GM23338 (cell line): Measurements from ENCODE around the gene SLC48A1. TPM values are rescaled to one million over a fixed set of nuclear protein-coding genes. Genes with fewer than 3 reads are reported as not detected.

Experiments used
- ATAC-seq: fragments of 200-7000 bp; cut with Tn5 transposase; 3 replicates; pipeline ENCODE4 v1.9.1; 2020
- DNase-seq: peaks from one replicate; pipeline ENCODE4 v3.0.0-alpha.2; 2015; ENCODE audit warnings: low spot score
- H2AFZ ChIP-seq: fragments of 200-600 bp; sonication (generic); 2 replicates; pipeline ENCODE4 v1.8.0; 2016; ENCODE audit warnings: antibody characterized with exemption, mild to moderate bottlenecking, moderate library complexity
- H3F3A ChIP-seq: fragments of 200-600 bp; sonication (generic); replicated peaks from 2 replicates; pipeline ENCODE4 v1.8.0; 2017; ENCODE audit warnings: antibody characterized with exemption, mixed run types, low read depth
- H3K27ac ChIP-seq: fragments of 200-600 bp; sonication (generic); 2 replicates; pipeline ENCODE4 v1.6.1; 2016; ENCODE audit warnings: low read depth
- H3K27me3 ChIP-seq: fragments of 200-600 bp; sonication (generic); 2 replicates; pipeline ENCODE4 v1.8.0; 2016; ENCODE audit warnings: mild to moderate bottlenecking, mixed run types, moderate library complexity; ENCODE audit not compliant: insufficient read depth
- H3K36me3 ChIP-seq: fragments of 200-600 bp; sonication (generic); 2 replicates; pipeline ENCODE4 v1.8.0; 2016; ENCODE audit warnings: mild to moderate bottlenecking; ENCODE audit not compliant: insufficient read depth
- H3K4me1 ChIP-seq: fragments of 200-600 bp; sonication (generic); 2 replicates; pipeline ENCODE4 v1.8.0; 2016; ENCODE audit warnings: mild to moderate bottlenecking, moderate library complexity; ENCODE audit not compliant: insufficient read depth
- H3K4me2 ChIP-seq: fragments of 200-600 bp; sonication (generic); 2 replicates; pipeline ENCODE4 v1.7.1; 2017; ENCODE audit warnings: mixed run types
- H3K4me3 ChIP-seq: fragments of 200-600 bp; sonication (generic); 2 replicates; pipeline ENCODE4 v1.6.1; 2016; ENCODE audit warnings: mixed run types
- H3K79me2 ChIP-seq: fragments of 200-600 bp; sonication (generic); replicated peaks from 2 replicates; pipeline ENCODE4 v1.8.0; 2017; ENCODE audit warnings: mild to moderate bottlenecking; ENCODE audit not compliant: insufficient read depth
- H3K9me2 ChIP-seq: fragments of 200-600 bp; sonication (generic); 2 replicates; pipeline ENCODE4 v1.8.0; 2017; ENCODE audit not compliant: insufficient read depth
- H4K20me1 ChIP-seq: fragments of 200-600 bp; sonication (generic); replicated peaks from 2 replicates; pipeline ENCODE4 v1.8.0; 2017; ENCODE audit warnings: mild to moderate bottlenecking; ENCODE audit not compliant: insufficient read depth
- H3K27ac Mint-ChIP-seq: 2 replicates; pipeline ENCODE4 v1.8.0; 2020; ENCODE audit warnings: inconsistent platforms, mild to moderate bottlenecking, moderate library complexity, mixed read lengths
- H3K27me3 Mint-ChIP-seq: 3 replicates; pipeline ENCODE4 v1.8.0; 2022; ENCODE audit warnings: low read depth, mild to moderate bottlenecking, moderate library complexity, mixed read lengths, inconsistent platforms; ENCODE audit not compliant: insufficient read depth, poor library complexity
- H3K36me3 Mint-ChIP-seq: 3 replicates; pipeline ENCODE4 v1.8.0; 2021; ENCODE audit warnings: low read depth, mild to moderate bottlenecking, inconsistent platforms, moderate library complexity, mixed read lengths
- H3K4me1 Mint-ChIP-seq: 3 replicates; pipeline ENCODE4 v1.8.0; 2020; ENCODE audit warnings: mild to moderate bottlenecking, inconsistent platforms, mixed read lengths
- H3K4me3 Mint-ChIP-seq: 3 replicates; pipeline ENCODE4 v1.8.0; 2021; ENCODE audit warnings: moderate library complexity, mild to moderate bottlenecking, inconsistent platforms, mixed read lengths
- H3K9me3 Mint-ChIP-seq: 3 replicates; pipeline ENCODE4 v1.8.0; 2020; ENCODE audit warnings: moderate library complexity, mild to moderate bottlenecking, inconsistent platforms, mixed read lengths
- CREB1 ChIP-seq: fragments of 250-450 bp; sonication (Bioruptor Pico); IDR thresholded peaks from 2 replicates; pipeline ENCODE4 v1.5.0; 2020; ENCODE audit warnings: low read depth, mild to moderate bottlenecking, moderate library complexity
- ETS1 ChIP-seq: IDR thresholded peaks from 2 replicates; pipeline ENCODE4 v1.6.1; 2016; ENCODE audit warnings: antibody characterized with exemption
- EZH2 ChIP-seq: fragments of 200-600 bp; sonication (generic); IDR thresholded peaks from one replicate; pipeline ENCODE4 v1.8.0; 2017; ENCODE audit warnings: antibody characterized with exemption, mild to moderate bottlenecking, low read depth; ENCODE audit not compliant: unreplicated experiment
- EZH2phosphoT487 ChIP-seq: fragments of 200-600 bp; sonication (generic); IDR thresholded peaks from one replicate; pipeline ENCODE4 v1.8.1; 2018; ENCODE audit warnings: antibody characterized with exemption; ENCODE audit not compliant: unreplicated experiment
- JUNB ChIP-seq: IDR thresholded peaks from one replicate; pipeline ENCODE4 v1.6.1; 2016; ENCODE audit warnings: antibody characterized with exemption; ENCODE audit not compliant: unreplicated experiment
- NANOG ChIP-seq: IDR thresholded peaks from 2 replicates; pipeline ENCODE4 v1.6.1; 2016; ENCODE audit warnings: antibody characterized with exemption, borderline replicate concordance
- POLR2AphosphoS5 ChIP-seq: IDR thresholded peaks from 2 replicates; pipeline ENCODE4 v1.6.1; 2016; ENCODE audit warnings: antibody characterized with exemption, low read depth
- REST ChIP-seq: IDR thresholded peaks from one replicate; pipeline ENCODE4 v1.6.1; 2018; ENCODE audit warnings: antibody characterized with exemption; ENCODE audit not compliant: unreplicated experiment
- STAT1 ChIP-seq: IDR thresholded peaks from one replicate; pipeline ENCODE4 v1.6.1; 2016; ENCODE audit warnings: antibody characterized with exemption; ENCODE audit not compliant: unreplicated experiment
- ZNF114 ChIP-seq: fragments of 250-450 bp; sonication (Bioruptor Pico); IDR thresholded peaks from 2 replicates; pipeline ENCODE4 v1.5.0; 2020; ENCODE audit warnings: mild to moderate bottlenecking, moderate library complexity
- ZNF331 ChIP-seq: fragments of 250-450 bp; sonication (Bioruptor Pico); IDR thresholded peaks from 2 replicates; pipeline ENCODE4 v1.5.0; 2020; ENCODE audit warnings: low read depth, mild to moderate bottlenecking, moderate library complexity
- polyA plus RNA-seq: library from polyadenylated mRNA; unstranded; fragments of >200 nt; fragmentation: Nextera tagmentation; extraction: Ambion mirVana; gene quantifications from 2 replicates; pipeline ENCODE4 v1.2.1, GENCODE V29; 2016
- total RNA-seq: library from RNA; depleted of rRNA; stranded (reverse); fragments of >200 nt; shearing (Covaris generic); gene quantifications from 2 replicates; pipeline ENCODE4 v1.2.3, GENCODE V29; 2014
- TF ChIP-seq, protein P1 (sequence below), 2 experiments: fragments of 200-600 bp in 1 of 2; sonication (generic) in 1 of 2; conservative IDR thresholded peaks; 2 replicates each; pipeline versions ENCODE4 v1.5.1 to v1.6.1; 2016 to 2017; ENCODE audit warnings: antibody characterized with exemption in 2 of 2, low read depth in 2 of 2, mild to moderate bottlenecking in 2 of 2, moderate library complexity in 1 of 2

Gene SLC48A1
- total and polyA plus RNA-seq, 2 experiments from 2014 or later, result 5.8 to 9.0 TPM

- no peak for TF ChIP-seq ETS1
- TF ChIP-seq ZNF331 (CRISPR knock-in tag), result no peak
- TF ChIP-seq STAT1, result no peak
- TF ChIP-seq CREB1, result no peak
- TF ChIP-seq ZNF114 (CRISPR knock-in tag), result no peak
- TF ChIP-seq JUNB, result no peak
- TF ChIP-seq NANOG, result no peak
These were observed 15.0 kb upstream of the SLC48A1 start (continued) for GRCh38 chr12:47757840-47758583.

- Histone ChIP-seq H3K4me1 (peaks cover 33% of the 10 kb centered on the region), H3K9me2 (no peaks in the 10 kb centered on the region), H3K36me3 (no peaks in the 10 kb centered on the region), H4K20me1 (no peaks in the 10 kb centered on the region), H3K79me2 (no peaks in the 10 kb centered on the region), H3K4me3 (peak overlapping the region; percentile 73), H3K27me3 (no peaks in the 10 kb centered on the region), H3K4me2 (peak overlapping the region; percentile 95), H3K27ac (no peak overlapping the region), H2AFZ (peak overlapping the region; percentile 97), H3F3A (0 out of 2 replicates have a peak, but pooled peaks cover 4% of the 10 kb centered on the region)
- DNase-seq, result no peak
- peaks cover 7% of the 10 kb centered on the region; the same call in 1 of the 3 replicates for H3K36me3 Mint-ChIP-seq
- peaks cover 55% of the 10 kb centered on the region for H3K4me1 Mint-ChIP-seq
- peak; percentile 27; the same call in 1 of the 3 replicates for ATAC-seq
- TF ChIP-seq JUNB, result no peak
- no peak for TF ChIP-seq EZH2
- TF ChIP-seq REST, result no peak
- no peak for TF ChIP-seq ZNF331 (CRISPR knock-in tag)
- TF ChIP-seq ZNF114 (CRISPR knock-in tag), result no peak
- TF ChIP-seq NANOG, result no peak
- TF ChIP-seq, protein P1, sequence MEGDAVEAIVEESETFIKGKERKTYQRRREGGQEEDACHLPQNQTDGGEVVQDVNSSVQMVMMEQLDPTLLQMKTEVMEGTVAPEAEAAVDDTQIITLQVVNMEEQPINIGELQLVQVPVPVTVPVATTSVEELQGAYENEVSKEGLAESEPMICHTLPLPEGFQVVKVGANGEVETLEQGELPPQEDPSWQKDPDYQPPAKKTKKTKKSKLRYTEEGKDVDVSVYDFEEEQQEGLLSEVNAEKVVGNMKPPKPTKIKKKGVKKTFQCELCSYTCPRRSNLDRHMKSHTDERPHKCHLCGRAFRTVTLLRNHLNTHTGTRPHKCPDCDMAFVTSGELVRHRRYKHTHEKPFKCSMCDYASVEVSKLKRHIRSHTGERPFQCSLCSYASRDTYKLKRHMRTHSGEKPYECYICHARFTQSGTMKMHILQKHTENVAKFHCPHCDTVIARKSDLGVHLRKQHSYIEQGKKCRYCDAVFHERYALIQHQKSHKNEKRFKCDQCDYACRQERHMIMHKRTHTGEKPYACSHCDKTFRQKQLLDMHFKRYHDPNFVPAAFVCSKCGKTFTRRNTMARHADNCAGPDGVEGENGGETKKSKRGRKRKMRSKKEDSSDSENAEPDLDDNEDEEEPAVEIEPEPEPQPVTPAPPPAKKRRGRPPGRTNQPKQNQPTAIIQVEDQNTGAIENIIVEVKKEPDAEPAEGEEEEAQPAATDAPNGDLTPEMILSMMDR (conservative IDR thresholded peaks at IDR 0.05; ENCODE audit: low read depth in 2 of 2), result no peak
- no peak for TF ChIP-seq STAT1
- no peak for TF ChIP-seq ETS1
- TF ChIP-seq CREB1, result no peak
- no peak for TF ChIP-seq EZH2phosphoT487
- no peak for TF ChIP-seq POLR2AphosphoS5
- peaks cover 3% of the 10 kb centered on the region for H3K27me3 Mint-ChIP-seq
- no peak overlapping the region for H3K27ac Mint-ChIP-seq
- no peaks in the 10 kb centered on the region for H3K9me3 Mint-ChIP-seq
- H3K4me3 Mint-ChIP-seq, result peak overlapping the region; percentile 70
These were observed 14.5 kb upstream of the SLC48A1 start for GRCh38 chr12:47758584-47758833.
